Endothelial cell of umbilical vein (primary cell): Measurements from ENCODE around the gene ZIC2. TPM values are rescaled to one million over a fixed set of nuclear protein-coding genes. Genes with fewer than 3 reads are reported as not detected.
A peak's percentile ranks its signal among the peaks of the same experiment; 100 is the strongest.

Source experiments
- BruUV-seq: library from RNA; stranded (reverse); fragments of 400-500 nt; replicated peaks from 2 replicates; lab custom pipeline; 2021; lab: Mats Ljungman, UMichigan
- CTCF ChIA-PET: fragments of 300-600, 350-600 bp; sonication (Branson Sonifier 250); formaldehyde crosslinking; loops from one replicate; lab custom pipeline; 2021; ENCODE audit warnings: antibody characterized with exemption, inconsistent platforms; lab: Charles Lee
- POLR2A ChIA-PET: fragments of 300-600, 350-600 bp; sonication (Branson Sonifier 250); formaldehyde crosslinking; loops from one replicate; lab custom pipeline; 2021; ENCODE audit warnings: antibody characterized with exemption, inconsistent platforms; lab: Charles Lee
- DNase-seq: peaks from one replicate; pipeline ENCODE4 v3.0.0-alpha.2; 2011; ENCODE audit warnings: low read depth, low spot score
- FAIRE-seq: peaks from 2 replicates; lab custom pipeline; 2011; peaks lifted over from hg19 to GRCh38; lab: Jason Lieb, UNC
- H2AFZ ChIP-seq: 2 replicates; pipeline ENCODE4 v1.6.0; 2012; ENCODE audit warnings: low read depth, low read length, control low read depth, inconsistent platforms
- H3K27ac ChIP-seq: 2 replicates; pipeline ENCODE4 v1.5.1; 2011; ENCODE audit warnings: low read depth, mild to moderate bottlenecking, control low read depth, low read length, moderate library complexity; ENCODE audit not compliant: insufficient read depth
- H3K27me3 ChIP-seq, 2 experiments: 2 replicates each; pipeline versions ENCODE4 v1.6.0 to v1.6.1; 2011; ENCODE audit warnings: low read length in 2 of 2, mixed read lengths in 1 of 2; ENCODE audit not compliant: control insufficient read depth in 2 of 2, insufficient read depth in 2 of 2
- H3K36me3 ChIP-seq, 2 experiments: 2 replicates in 1 of 2; 3 replicates in 1 of 2; pipeline ENCODE4 v1.5.1; 2011; ENCODE audit warnings: low read length in 2 of 2, mild to moderate bottlenecking in 1 of 2, moderate library complexity in 1 of 2; ENCODE audit not compliant: control insufficient read depth in 2 of 2, insufficient read depth in 2 of 2; ENCODE audit errors: extremely low read depth in 1 of 2
- H3K4me1 ChIP-seq: 3 replicates; pipeline ENCODE4 v1.5.1; 2011; ENCODE audit warnings: mild to moderate bottlenecking, low read length; ENCODE audit not compliant: control insufficient read depth, insufficient read depth; ENCODE audit errors: extremely low read depth
- H3K4me2 ChIP-seq: 2 replicates; pipeline ENCODE4 v1.6.1; 2011; ENCODE audit warnings: low read length, control low read depth, mixed read lengths; ENCODE audit not compliant: insufficient read depth
- H3K4me3 ChIP-seq, 3 experiments: fragments of 200-600 bp in 1 of 3; sonication (generic), shearing (Covaris generic) in 1 of 3; replicated peaks in 1 of 3; 2 replicates each; pipeline ENCODE4 v1.5.1; 2011 to 2016; ENCODE audit warnings: control low read depth in 3 of 3, low read length in 3 of 3, mild to moderate bottlenecking in 2 of 3, inconsistent platforms in 1 of 3, low read depth in 1 of 3, moderate library complexity in 1 of 3; ENCODE audit not compliant: insufficient read depth in 1 of 3
- H3K79me2 ChIP-seq: 2 replicates; pipeline ENCODE4 v1.6.0; 2012; ENCODE audit warnings: low read length, inconsistent platforms; ENCODE audit not compliant: control insufficient read depth, insufficient read depth
- H3K9ac ChIP-seq: replicated peaks from 2 replicates; pipeline ENCODE3; 2011; ENCODE audit warnings: low read length, control low read depth; ENCODE audit not compliant: insufficient read depth; ENCODE audit errors: extremely low read depth
- H3K9me1 ChIP-seq: replicated peaks from 3 replicates; pipeline ENCODE4 v1.6.0; 2011; ENCODE audit warnings: mild to moderate bottlenecking, low read length; ENCODE audit not compliant: control insufficient read depth, insufficient read depth; ENCODE audit errors: extremely low read depth
- H3K9me3 ChIP-seq: replicated peaks from 2 replicates; pipeline ENCODE4 v1.5.1; 2012; ENCODE audit warnings: low read length, inconsistent platforms; ENCODE audit not compliant: control insufficient read depth, insufficient read depth
- H4K20me1 ChIP-seq: replicated peaks from 2 replicates; pipeline ENCODE3; 2011; ENCODE audit warnings: mild to moderate bottlenecking, low read length; ENCODE audit not compliant: control insufficient read depth, insufficient read depth; ENCODE audit errors: extremely low read depth
- EZH2 ChIP-seq: IDR thresholded peaks from 2 replicates; pipeline ENCODE4 v1.6.1; 2012; ENCODE audit warnings: borderline replicate concordance, low read depth, mild to moderate bottlenecking, moderate library complexity, low read length, inconsistent platforms; ENCODE audit not compliant: severe bottlenecking
- JUN ChIP-seq: IDR thresholded peaks from 2 replicates; pipeline ENCODE4 v1.6.1; 2011; ENCODE audit warnings: borderline replicate concordance, low read depth; ENCODE audit not compliant: insufficient read length, insufficient read depth
- MYC ChIP-seq: IDR thresholded peaks from one replicate; pipeline ENCODE4 v1.6.1; 2011; ENCODE audit warnings: mild to moderate bottlenecking, low read depth, low read length
- POLR2A ChIP-seq: IDR thresholded peaks from 2 replicates; pipeline ENCODE4 v1.6.1; 2012; ENCODE audit warnings: low read depth, mild to moderate bottlenecking, control low read depth, low read length
- POLR2AphosphoS5 ChIP-seq: IDR thresholded peaks from 2 replicates; pipeline ENCODE4 v1.6.1; 2012; ENCODE audit warnings: low read depth, mild to moderate bottlenecking, control low read depth, low read length, moderate library complexity; ENCODE audit not compliant: insufficient read depth
- dilution Hi-C: fragments of 300-500 bp; cut with MboI; formaldehyde crosslinking; loops from one replicate; pipeline ENCODE4 v1.15.0; 2019; ENCODE audit warnings: low sequenced_read_pairs; ENCODE audit not compliant: extremely low pct_ligation_motif_present
- intact Hi-C: fragments of 100-400 bp; cut with micrococcal nuclease; formaldehyde crosslinking; loops from one replicate; pipeline ENCODE4 v1.10.0; 2022
- polyA plus RNA-seq, 4 experiments: library from polyadenylated mRNA; depleted of rRNA in 3 of 4; stranded (reverse) in 3 of 4; unstranded in 1 of 4; fragments of >200 nt; gene quantifications; 2 replicates each; pipeline versions ENCODE4 v1.2.1 to v1.2.3, GENCODE V29; 2011 to 2012; ENCODE audit warnings: missing spikeins in 1 of 4
- total RNA-seq: library from RNA; stranded (reverse); gene quantifications from 2 replicates; pipeline ENCODE4 v1.2.3, GENCODE V29; 2021
- TF ChIP-seq, protein P1 (sequence below), 2 donors: IDR thresholded peaks; 1 replicate in 1 of 2; 2 replicates in 1 of 2; pipeline ENCODE4 v1.5.1; 2011; ENCODE audit warnings: low read length in 2 of 2, mild to moderate bottlenecking in 2 of 2, moderate library complexity in 2 of 2, control low read depth in 1 of 2, inconsistent platforms in 1 of 2, low read depth in 1 of 2; ENCODE audit not compliant: insufficient read depth in 1 of 2; ENCODE audit errors: extremely low read depth in 1 of 2

ZIC2 gene
- total and polyA plus RNA-seq, 2 donors (not counting 3 experiments of a cell fraction or from before 2014, with no cell fraction given) = 0.03 TPM; not detected in 1

DNA sequence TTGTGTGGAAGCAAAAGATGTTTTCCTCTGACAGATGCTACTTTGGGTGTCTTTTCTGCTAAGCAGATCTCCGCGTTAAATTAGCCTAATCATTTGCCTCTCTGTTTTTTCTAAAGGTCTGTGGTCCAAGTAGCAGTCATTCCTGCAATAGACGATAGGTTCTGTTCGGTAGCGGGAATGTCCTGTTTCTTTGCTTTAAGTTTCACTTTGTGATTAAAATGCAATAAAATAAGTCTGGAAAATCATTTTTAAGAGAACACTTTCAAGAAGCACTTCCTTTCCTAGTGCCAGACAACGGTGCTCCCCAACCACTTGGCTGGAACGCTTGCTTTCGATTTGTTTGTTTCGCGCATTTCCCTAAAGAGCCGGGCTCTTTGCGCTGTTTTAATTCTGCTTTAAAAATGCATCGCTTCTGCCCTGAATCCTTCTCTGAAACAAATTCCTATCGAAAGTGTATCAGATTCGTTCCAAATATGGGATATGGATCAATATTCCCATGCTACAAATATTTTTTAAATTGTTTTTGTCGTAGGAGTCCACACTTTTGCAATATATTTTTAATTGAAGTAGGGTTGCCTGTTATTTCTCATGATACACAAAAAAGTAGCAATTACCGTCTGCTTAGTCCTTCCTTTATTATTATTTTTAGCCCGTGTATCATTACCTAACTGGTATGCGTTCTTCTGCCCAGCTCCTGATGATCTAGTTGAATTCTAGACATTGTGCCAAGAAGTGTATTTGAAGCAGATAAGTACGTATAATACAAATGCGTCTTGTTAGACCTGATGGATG lies 14.2 kb downstream of the ZIC2 start:
- FAIRE-seq (no peak), DNase-seq (peak; percentile 55)
- no peak overlapping the region for H3K4me2 ChIP-seq
- H3K4me1 ChIP-seq = no peaks in the 10 kb centered on the region
- peaks cover 76 to 89% of the 10 kb centered on the region in 2 experiments for H3K27me3 ChIP-seq
- no TSS peak for BruUV-seq
- TF ChIP-seq, protein P1, sequence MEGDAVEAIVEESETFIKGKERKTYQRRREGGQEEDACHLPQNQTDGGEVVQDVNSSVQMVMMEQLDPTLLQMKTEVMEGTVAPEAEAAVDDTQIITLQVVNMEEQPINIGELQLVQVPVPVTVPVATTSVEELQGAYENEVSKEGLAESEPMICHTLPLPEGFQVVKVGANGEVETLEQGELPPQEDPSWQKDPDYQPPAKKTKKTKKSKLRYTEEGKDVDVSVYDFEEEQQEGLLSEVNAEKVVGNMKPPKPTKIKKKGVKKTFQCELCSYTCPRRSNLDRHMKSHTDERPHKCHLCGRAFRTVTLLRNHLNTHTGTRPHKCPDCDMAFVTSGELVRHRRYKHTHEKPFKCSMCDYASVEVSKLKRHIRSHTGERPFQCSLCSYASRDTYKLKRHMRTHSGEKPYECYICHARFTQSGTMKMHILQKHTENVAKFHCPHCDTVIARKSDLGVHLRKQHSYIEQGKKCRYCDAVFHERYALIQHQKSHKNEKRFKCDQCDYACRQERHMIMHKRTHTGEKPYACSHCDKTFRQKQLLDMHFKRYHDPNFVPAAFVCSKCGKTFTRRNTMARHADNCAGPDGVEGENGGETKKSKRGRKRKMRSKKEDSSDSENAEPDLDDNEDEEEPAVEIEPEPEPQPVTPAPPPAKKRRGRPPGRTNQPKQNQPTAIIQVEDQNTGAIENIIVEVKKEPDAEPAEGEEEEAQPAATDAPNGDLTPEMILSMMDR (IDR thresholded peaks at IDR 0.05; ENCODE audit: extremely low read depth in 1 of 2, insufficient read depth in 1 of 2, low read depth in 1 of 2, low read length in 2 of 2) = no peak
- peak; percentile 78 for TF ChIP-seq EZH2
- TF ChIP-seq POLR2AphosphoS5 = no peak
- TF ChIP-seq POLR2A = no peak
- TF ChIP-seq MYC = no peak
- TF ChIP-seq JUN = no peak
- H3K79me2 ChIP-seq = no peaks in the 10 kb centered on the region
- no peak overlapping the region for H3K4me3 ChIP-seq
- no peak overlapping the region for H2AFZ ChIP-seq
- ChIA-PET POLR2A (no interaction called here), CTCF (interaction anchor here (1.2 kb wide), 1 partner anchor 519 kb away, joined by 4 read pairs; no protein-coding TSS in a partner anchor)
- intact Hi-C loops (no loop called here), dilution Hi-C loops (no loop called here)
- no peaks in the 10 kb centered on the region for H3K36me3 ChIP-seq
- no peaks in the 10 kb centered on the region for H4K20me1 ChIP-seq
- H3K27ac ChIP-seq = no peak overlapping the region
- no peaks in the 10 kb centered on the region for H3K9me1 ChIP-seq
- H3K9me3 ChIP-seq = no peaks in the 10 kb centered on the region
- no peak overlapping the region for H3K9ac ChIP-seq
